ENCODE data around the gene FTSJ3. TPM values are rescaled to one million over a fixed set of nuclear protein-coding genes. Genes with fewer than 3 reads are reported as not detected.
A peak's percentile ranks its signal among the peaks of the same experiment; 100 is the strongest.

The FTSJ3 gene
- total and polyA plus RNA-seq, 7 experiments from 2014 or later, result 22.1 to 66.2 (median 52.8) TPM

GRCh38 chr17:63835167-63835720 is 7.8 kb upstream of the FTSJ3 start:
- DNase-seq (no peak), ATAC-seq (no peak)
- H3K27me3 Mint-ChIP-seq, result no peaks in the 10 kb centered on the region
- H3K27ac ChIP-seq (ENCODE audit: low read depth, low read length), result no peak overlapping the region
- H3K9me3 Mint-ChIP-seq, result no peaks in the 10 kb centered on the region
- no peaks in the 10 kb centered on the region for H3K27me3 ChIP-seq (ENCODE audit: control insufficient read depth in 2 of 2, insufficient read depth in 2 of 2, low read length in 2 of 2)
- peak overlapping the region in 1 of 10 donors; percentile 36 for H3K4me3 Mint-ChIP-seq
- no peak overlapping the region for H3K4me3 ChIP-seq (ENCODE audit: low read length)
- peaks cover 24 to 40% of the 10 kb centered on the region in 2 donors for H3K4me1 ChIP-seq (ENCODE audit: control insufficient read depth in 2 of 2, insufficient read depth in 2 of 2, low read length in 2 of 2)
- H3K4me1 Mint-ChIP-seq, result peaks cover 16 to 73% (median 62%) of the 10 kb centered on the region in 7 donors
- intact Hi-C loops (cut with micrococcal nuclease), result loop anchor here in 1 of 2 donors (1.0 to 5.0 kb wide), 3 partner anchors 8 to 388 kb away; partner anchors contain the start of genes CYB561, FTSJ3 and PSMC5
- ChIA-PET CTCF (interaction anchor here (0.6 to 1.7 kb wide), 11 partner anchors 9 to 357 kb away, joined by 3 to 5 read pairs (median 3); partner anchors contain the start of gene CCDC47), POLR2A (interaction anchor here (0.6 to 2.3 kb wide), 9 partner anchors 8 to 141 kb away, joined by 3 to 14 read pairs (median 4); partner anchors contain the start of gene LIMD2)
- H3K9me3 ChIP-seq (ENCODE audit: control insufficient read depth in 2 of 3, low read length in 3 of 3), result no peaks in the 10 kb centered on the region
- peaks cover 10 to 80% (median 18%) of the 10 kb centered on the region in 3 experiments for H3K36me3 ChIP-seq (ENCODE audit: control insufficient read depth in 2 of 3, insufficient read depth in 3 of 3, low read length in 3 of 3)
- H3K36me3 Mint-ChIP-seq, result peaks cover 4 to 42% (median 20%) of the 10 kb centered on the region in 5 donors
- H3K27ac Mint-ChIP-seq, result peak overlapping the region in 6 of 9 donors; percentile 26 to 85 (median 52)

DNA sequence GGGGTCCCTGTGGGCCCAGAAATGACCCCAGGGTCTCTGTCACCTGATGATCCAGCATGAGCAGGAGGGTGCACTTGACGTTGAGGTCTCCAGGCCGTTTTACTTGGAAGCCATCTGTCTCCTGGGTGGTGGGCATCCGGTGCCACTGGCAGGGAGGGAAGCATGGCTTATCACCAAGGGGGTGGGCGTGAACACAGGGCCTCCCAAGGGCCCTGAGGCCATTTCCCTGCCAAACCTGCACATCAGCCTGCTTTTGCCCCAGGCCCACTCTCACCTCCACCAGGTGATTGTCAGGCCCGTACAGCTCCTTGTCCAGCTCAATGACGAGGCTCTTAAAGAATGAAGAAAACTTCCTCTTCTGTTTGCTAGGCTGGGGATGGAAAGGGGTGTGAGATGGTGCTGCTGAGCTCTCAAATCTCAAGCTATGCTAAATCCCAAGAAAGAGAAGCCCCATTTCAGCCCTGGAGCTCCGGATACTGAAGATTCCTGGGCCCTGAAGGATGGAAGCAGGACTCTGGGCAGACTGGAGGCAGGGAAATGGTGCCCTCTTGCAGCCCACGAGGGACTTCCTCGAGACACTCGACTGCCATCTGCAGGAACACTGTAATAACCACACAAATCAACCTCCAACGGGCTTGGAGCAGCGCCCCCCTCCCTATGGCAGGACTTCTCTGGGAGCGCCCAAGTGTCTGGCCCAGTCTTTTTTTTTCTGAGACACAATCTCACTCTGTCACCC is 7.1 kb upstream of the FTSJ3 start:
- ChIA-PET CTCF (interaction anchor here (0.6 to 1.7 kb wide), 14 partner anchors 9 to 357 kb away, joined by 3 to 5 read pairs (median 3); partner anchors contain the start of gene CCDC47), POLR2A (interaction anchor here (0.6 to 2.3 kb wide), 12 partner anchors 9 to 140 kb away, joined by 3 to 14 read pairs (median 4); partner anchors contain the start of gene LIMD2)
- H3K27ac Mint-ChIP-seq, result peak overlapping the region; percentile 26 to 86 (median 69)
- Histone ChIP-seq H3K9me3 (ENCODE audit: control insufficient read depth in 2 of 3, low read length in 3 of 3) (no peaks in the 10 kb centered on the region), H3K4me3 (ENCODE audit: low read length) (no peak overlapping the region), H3K4me1 (ENCODE audit: control insufficient read depth in 2 of 2, insufficient read depth in 2 of 2, low read length in 2 of 2) (peaks cover 23 to 42% of the 10 kb centered on the region in 2 donors), H3K27me3 (ENCODE audit: control insufficient read depth in 2 of 2, insufficient read depth in 2 of 2, low read length in 2 of 2) (no peaks in the 10 kb centered on the region), H3K36me3 (ENCODE audit: control insufficient read depth in 2 of 3, insufficient read depth in 3 of 3, low read length in 3 of 3) (peaks cover 15 to 87% (median 18%) of the 10 kb centered on the region in 3 experiments), H3K27ac (ENCODE audit: low read depth, low read length) (no peak overlapping the region)
- no peaks in the 10 kb centered on the region for H3K9me3 Mint-ChIP-seq
- no peaks in the 10 kb centered on the region for H3K27me3 Mint-ChIP-seq
- H3K4me1 Mint-ChIP-seq, result peaks cover 21 to 77% (median 67%) of the 10 kb centered on the region in 7 donors
- intact Hi-C loops (cut with micrococcal nuclease), result loop anchor here in 1 of 2 donors (1.0 to 5.0 kb wide), 3 partner anchors 7 to 387 kb away; partner anchors contain the start of genes CYB561, FTSJ3 and PSMC5
- ATAC-seq (peak; percentile 95), DNase-seq (peak in 8 of 9 donors; percentile 45 to 72 (median 61))
- peak overlapping the region in 1 of 10 donors; percentile 37 for H3K4me3 Mint-ChIP-seq
- H3K36me3 Mint-ChIP-seq, result peaks cover 8 to 48% (median 25%) of the 10 kb centered on the region in 5 donors

DNA sequence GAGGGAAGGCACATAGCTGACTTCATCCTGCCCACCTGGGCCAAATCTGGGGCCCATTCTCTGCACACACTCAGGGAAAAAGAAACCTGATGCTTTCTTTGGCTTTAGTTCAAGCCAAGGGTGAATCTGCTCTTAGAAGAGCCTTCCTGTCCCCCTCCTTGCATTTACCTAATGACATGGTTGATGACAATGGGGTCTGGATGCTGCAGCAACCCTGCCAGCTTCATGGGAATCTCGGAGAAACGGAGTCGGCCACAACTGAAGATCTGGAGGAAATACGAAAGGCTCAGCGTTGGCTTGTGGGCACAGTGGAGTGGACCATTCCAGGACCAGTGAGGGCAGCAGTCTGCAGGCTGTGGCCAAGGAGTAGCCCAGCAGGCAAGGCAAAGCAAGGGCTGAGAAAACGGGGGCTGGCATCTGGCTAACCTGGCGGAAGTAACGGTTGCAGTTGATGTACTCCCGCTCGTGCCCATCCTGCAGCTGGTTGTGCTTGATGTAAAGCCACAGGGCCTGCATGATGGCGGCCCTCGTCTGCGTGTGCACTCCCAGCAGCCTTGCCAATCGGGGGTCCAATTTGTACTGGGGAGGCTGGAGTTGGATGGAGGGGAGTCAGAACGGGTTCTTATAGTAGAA is 6.4 kb upstream of the FTSJ3 start:
- H3K4me3 Mint-ChIP-seq, result no peak overlapping the region
- POLR2A ChIA-PET, result interaction anchor here (0.6 to 11.6 kb wide), 7 partner anchors 9 to 139 kb away, joined by 3 to 204 read pairs (median 4); partner anchors contain the start of gene SMARCD2
- CTCF ChIA-PET, result interaction anchor here (0.6 to 1.7 kb wide), 5 partner anchors 13 to 125 kb away, joined by 3 to 5 read pairs (median 3); partner anchors contain the start of gene CCDC47
- no peak overlapping the region for H3K27ac ChIP-seq (ENCODE audit: low read depth, low read length)
- H3K9me3 Mint-ChIP-seq, result no peaks in the 10 kb centered on the region
- ATAC-seq (no peak), DNase-seq (no peak)
- H3K4me3 ChIP-seq (ENCODE audit: low read length), result no peak overlapping the region
- peaks cover 17 to 93% (median 18%) of the 10 kb centered on the region in 3 experiments for H3K36me3 ChIP-seq (ENCODE audit: control insufficient read depth in 2 of 3, insufficient read depth in 3 of 3, low read length in 3 of 3)
- H3K27ac Mint-ChIP-seq, result peak overlapping the region in 4 of 9 donors; percentile 34 to 77 (median 42)
- peaks cover 28 to 77% (median 68%) of the 10 kb centered on the region in 7 donors for H3K4me1 Mint-ChIP-seq
- H3K36me3 Mint-ChIP-seq, result peaks cover 9 to 54% (median 26%) of the 10 kb centered on the region in 5 donors
- no peaks in the 10 kb centered on the region for H3K9me3 ChIP-seq (ENCODE audit: control insufficient read depth in 2 of 3, low read length in 3 of 3)
- peaks cover 19 to 40% of the 10 kb centered on the region in 2 donors for H3K4me1 ChIP-seq (ENCODE audit: control insufficient read depth in 2 of 2, insufficient read depth in 2 of 2, low read length in 2 of 2)
- no peaks in the 10 kb centered on the region for H3K27me3 ChIP-seq (ENCODE audit: control insufficient read depth in 2 of 2, insufficient read depth in 2 of 2, low read length in 2 of 2)
- no peaks in the 10 kb centered on the region for H3K27me3 Mint-ChIP-seq
- intact Hi-C loops (cut with micrococcal nuclease), result loop anchor here in 1 of 2 donors (2.0 kb wide), 1 partner anchor 135 kb away; no protein-coding TSS in a partner anchor

GRCh38 chr17:63833026-63833740 is 5.7 kb upstream of the FTSJ3 start:
- ChIA-PET CTCF (interaction anchor here (0.7 kb wide), 1 partner anchor 124 kb away, joined by 3 read pairs; no protein-coding TSS in a partner anchor), POLR2A (interaction anchor here (0.6 to 11.6 kb wide), 8 partner anchors 10 to 1320 kb away, joined by 3 to 204 read pairs (median 4); partner anchors contain the start of genes CCDC47, DDX42 and SMARCD2)
- H3K36me3 ChIP-seq (ENCODE audit: control insufficient read depth in 2 of 3, insufficient read depth in 3 of 3, low read length in 3 of 3), result peaks cover 17 to 92% (median 18%) of the 10 kb centered on the region in 3 experiments
- H3K4me3 Mint-ChIP-seq, result no peak overlapping the region
- H3K27ac ChIP-seq (ENCODE audit: low read depth, low read length), result no peak overlapping the region
- peaks cover 9 to 54% (median 26%) of the 10 kb centered on the region in 5 donors for H3K36me3 Mint-ChIP-seq
- DNase-seq, result no peak
- no peaks in the 10 kb centered on the region for H3K27me3 ChIP-seq (ENCODE audit: control insufficient read depth in 2 of 2, insufficient read depth in 2 of 2, low read length in 2 of 2)
- no peaks in the 10 kb centered on the region for H3K9me3 ChIP-seq (ENCODE audit: control insufficient read depth in 2 of 3, low read length in 3 of 3)
- no peak overlapping the region for H3K4me3 ChIP-seq (ENCODE audit: low read length)
- peaks cover 34 to 77% (median 69%) of the 10 kb centered on the region in 7 donors for H3K4me1 Mint-ChIP-seq
- intact Hi-C loops (cut with micrococcal nuclease), result no loop called here
- peak overlapping the region in 4 of 9 donors; percentile 21 to 89 (median 60) for H3K27ac Mint-ChIP-seq
- peaks cover 17 to 37% of the 10 kb centered on the region in 2 donors for H3K4me1 ChIP-seq (ENCODE audit: control insufficient read depth in 2 of 2, insufficient read depth in 2 of 2, low read length in 2 of 2)
- no peak for ATAC-seq
- H3K27me3 Mint-ChIP-seq, result no peaks in the 10 kb centered on the region
- H3K9me3 Mint-ChIP-seq, result no peaks in the 10 kb centered on the region

GRCh38 chr17:63832455-63832854 is 5.0 kb upstream of the FTSJ3 start:
- ChIA-PET CTCF (no interaction called here), POLR2A (interaction anchor here (0.6 to 11.6 kb wide), 7 partner anchors 11 to 1319 kb away, joined by 3 to 204 read pairs (median 3); partner anchors contain the start of genes CCDC47, DDX42 and SMARCD2)
- Histone ChIP-seq H3K9me3 (ENCODE audit: control insufficient read depth in 2 of 3, low read length in 3 of 3) (no peaks in the 10 kb centered on the region), H3K4me1 (ENCODE audit: control insufficient read depth in 2 of 2, insufficient read depth in 2 of 2, low read length in 2 of 2) (peaks cover 21 to 40% of the 10 kb centered on the region in 2 donors), H3K27me3 (ENCODE audit: control insufficient read depth in 2 of 2, insufficient read depth in 2 of 2, low read length in 2 of 2) (no peaks in the 10 kb centered on the region), H3K36me3 (ENCODE audit: control insufficient read depth in 2 of 3, insufficient read depth in 3 of 3, low read length in 3 of 3) (peaks cover 17 to 87% (median 18%) of the 10 kb centered on the region in 3 experiments), H3K27ac (ENCODE audit: low read depth, low read length) (peak overlapping the region; percentile 43), H3K4me3 (ENCODE audit: low read length) (no peak overlapping the region)
- intact Hi-C loops (cut with micrococcal nuclease), result loop anchor here in 1 of 2 donors (1.0 kb wide), 1 partner anchor 11 kb away; no protein-coding TSS in a partner anchor
- H3K27me3 Mint-ChIP-seq, result no peaks in the 10 kb centered on the region
- H3K36me3 Mint-ChIP-seq, result peaks cover 9 to 54% (median 26%) of the 10 kb centered on the region in 5 donors
- H3K4me3 Mint-ChIP-seq, result peak overlapping the region in 5 of 10 donors; percentile 4 to 93 (median 52)
- peaks cover 37 to 80% (median 70%) of the 10 kb centered on the region in 7 donors for H3K4me1 Mint-ChIP-seq
- no peak for DNase-seq
- no peaks in the 10 kb centered on the region for H3K9me3 Mint-ChIP-seq
- peak overlapping the region in 8 of 9 donors; percentile 19 to 100 (median 86) for H3K27ac Mint-ChIP-seq
- no peak for ATAC-seq

Data from naive thymus-derived CD4-positive, alpha-beta T cell (primary cell).